ENCODE results near the gene CDC34. TPM values are rescaled to one million over a fixed set of nuclear protein-coding genes. Genes with fewer than 3 reads are reported as not detected.
A peak's percentile ranks its signal among the peaks of the same experiment; 100 is the strongest.

The CDC34 gene
- total and polyA plus RNA-seq, 9 of the 15 experiments (the other 6 are each of a cell fraction or from before 2014, with no cell fraction given): 0.80 to 203 (median 65.5) TPM

- peak; percentile 38; the same call in 1 of the 2 replicates for TF ChIP-seq ZNF592 (IDR thresholded peaks at IDR 0.05)
- no peak for TF ChIP-seq ZBTB2 (IDR thresholded peaks at IDR 0.05)
- TF ChIP-seq TCFL5 (CRISPR knock-in tag; conservative IDR thresholded peaks at IDR 0.05): no peak
- TF ChIP-seq RBM14 (IDR thresholded peaks at IDR 0.05; ENCODE audit: borderline replicate concordance, insufficient read depth, low read depth, low read length): 0 out of 2 replicates have a peak, but pooled peaks have one; percentile 64
- 0 out of 2 replicates have a peak, but pooled peaks have one; percentile 63 for TF ChIP-seq FOXP4 (CRISPR knock-in tag; IDR thresholded peaks at IDR 0.05; ENCODE audit: borderline replicate concordance)
Measured at GRCh38 chr19:512547-513365, 18.8 kb upstream of the CDC34 start (continued).

All from K562 (cell line).